Tibial nerve (tissue), 4 donors: ENCODE results near the gene RASD2.

ENCODE experiments used
- CTCF ChIP-seq, 5 experiments: fragments of 200-600 bp in 3 of 5; fragments of 450-650 bp in 2 of 5; sonication (generic) in 3 of 5; IDR thresholded peaks; one replicate each; pipeline ENCODE4 v1.5.1; 2016 to 2019; ENCODE audit warnings: antibody characterized with exemption in 5 of 5, mild to moderate bottlenecking in 3 of 5, moderate library complexity in 2 of 5
- EP300 ChIP-seq, 2 donors: sonication (generic); formaldehyde crosslinking; IDR thresholded peaks; one replicate each; pipeline ENCODE4 v1.6.1; 2017; ENCODE audit warnings: antibody characterized with exemption in 2 of 2, mild to moderate bottlenecking in 1 of 2
- POLR2A ChIP-seq, 2 donors: fragments of 450-650 bp; IDR thresholded peaks; one replicate each; pipeline ENCODE4 v1.6.1; 2017; ENCODE audit warnings: antibody characterized with exemption in 2 of 2, mild to moderate bottlenecking in 2 of 2, moderate library complexity in 2 of 2

- TF ChIP-seq CTCF (IDR thresholded peaks at IDR 0.05) (no peak), POLR2A (IDR thresholded peaks at IDR 0.05) (no peak), EP300 (IDR thresholded peaks at IDR 0.05) (no peak)
These were observed 11.0 kb downstream of the RASD2 start for GRCh38 chr22:35551549-35552177.
